SK-N-SH (cell line): ENCODE results near the gene SLC6A13. TPM values are rescaled to one million over a fixed set of nuclear protein-coding genes. Genes with fewer than 3 reads are reported as not detected.

Experiments
- CTCF ChIA-PET: fragments of 300-600, 350-600 bp; formaldehyde crosslinking; extraction: SDS; loops from one replicate; lab custom pipeline; 2021; lab: Yijun Ruan, JAX
- POLR2A ChIA-PET: fragments of 350-600 bp; sonication (Branson Sonifier 250); formaldehyde crosslinking; extraction: SDS; loops from one replicate; lab custom pipeline; 2020; ENCODE audit warnings: antibody characterized with exemption, inconsistent platforms; lab: Yijun Ruan, JAX
- DNase-seq: peaks from one replicate; pipeline ENCODE4 v3.0.0; 2012
- H2AFZ ChIP-seq: fragments of 200-600 bp; sonication (generic); 2 replicates; pipeline ENCODE4 v1.8.1; 2016; ENCODE audit warnings: antibody characterized with exemption, mild to moderate bottlenecking, low read depth
- H3F3A ChIP-seq: fragments of 200-600 bp; sonication (generic); replicated peaks from 2 replicates; pipeline ENCODE3; 2016; ENCODE audit warnings: antibody characterized with exemption, mild to moderate bottlenecking; ENCODE audit not compliant: insufficient read depth
- H3K27ac ChIP-seq, 2 experiments: fragments of 200-500 bp in 1 of 2; fragments of 200-600 bp in 1 of 2; sonication (Bioruptor generic) in 1 of 2; sonication (generic), shearing (Covaris generic) in 1 of 2; 2 replicates each; pipeline versions ENCODE4 v1.5.1 to v1.6.1; 2014 to 2016; ENCODE audit warnings: low read depth in 2 of 2, inconsistent platforms in 1 of 2, low read length in 1 of 2, mild to moderate bottlenecking in 1 of 2, mixed read lengths in 1 of 2
- H3K27me3 ChIP-seq: fragments of 200-600 bp; sonication (generic), shearing (Covaris generic); 2 replicates; pipeline ENCODE4 v1.6.1; 2016; ENCODE audit warnings: mixed run types; ENCODE audit not compliant: insufficient read depth
- H3K36me3 ChIP-seq, 2 experiments: fragments of 200-500 bp in 1 of 2; fragments of 200-600 bp in 1 of 2; sonication (Bioruptor generic) in 1 of 2; sonication (generic) in 1 of 2; replicated peaks in 1 of 2; 2 replicates each; pipeline versions ENCODE3 to v1.5.1; 2014 to 2016; ENCODE audit warnings: low read length in 1 of 2, mild to moderate bottlenecking in 1 of 2; ENCODE audit not compliant: insufficient read depth in 2 of 2, control insufficient read depth in 1 of 2
- H3K4me1 ChIP-seq, 2 experiments: fragments of 200-500 bp in 1 of 2; fragments of 200-600 bp in 1 of 2; sonication (Bioruptor generic) in 1 of 2; sonication (generic), shearing (Covaris generic) in 1 of 2; 2 replicates each; pipeline versions ENCODE4 v1.5.1 to v1.6.1; 2014 to 2016; ENCODE audit warnings: low read depth in 1 of 2, low read length in 1 of 2, mixed run types in 1 of 2; ENCODE audit not compliant: insufficient read depth in 2 of 2, control insufficient read depth in 1 of 2
- H3K4me2 ChIP-seq: fragments of 200-600 bp; sonication (generic), shearing (Covaris generic); 2 replicates; pipeline ENCODE4 v1.6.1; 2017; ENCODE audit warnings: mixed run types
- H3K4me3 ChIP-seq, 2 experiments: fragments of 200-500 bp in 1 of 2; fragments of 200-600 bp in 1 of 2; sonication (Bioruptor generic) in 1 of 2; sonication (generic), shearing (Covaris generic) in 1 of 2; 2 replicates each; pipeline versions ENCODE4 v1.5.1 to v1.8.1; 2014 to 2016; ENCODE audit warnings: low read depth in 2 of 2, inconsistent platforms in 1 of 2, low read length in 1 of 2, mild to moderate bottlenecking in 1 of 2, mixed read lengths in 1 of 2, moderate library complexity in 1 of 2
- H3K79me2 ChIP-seq: fragments of 200-600 bp; sonication (generic); 2 replicates; pipeline ENCODE4 v1.8.1; 2017; ENCODE audit warnings: mild to moderate bottlenecking; ENCODE audit not compliant: insufficient read depth
- H3K9ac ChIP-seq: fragments of 200-600 bp; sonication (generic); 2 replicates; pipeline ENCODE4 v1.6.1; 2017; ENCODE audit warnings: mixed run types
- H3K9me2 ChIP-seq: fragments of 200-600 bp; sonication (generic); 2 replicates; pipeline ENCODE4 v1.6.1; 2017; ENCODE audit warnings: mixed run types
- H3K9me3 ChIP-seq: fragments of 200-600 bp; sonication (generic); 2 replicates; pipeline ENCODE4 v1.6.1; 2017; ENCODE audit warnings: mixed run types, mild to moderate bottlenecking, moderate library complexity
- H4K20me1 ChIP-seq: fragments of 200-600 bp; sonication (generic); 2 replicates; pipeline ENCODE4 v1.6.1; 2017; ENCODE audit warnings: mild to moderate bottlenecking, mixed run types; ENCODE audit not compliant: insufficient read depth
- CHD2 ChIP-seq: fragments of 150-350 bp; IDR thresholded peaks from 2 replicates; pipeline ENCODE4 v1.6.1; 2018; ENCODE audit warnings: low read length; ENCODE audit not compliant: partially characterized antibody
- EP300 ChIP-seq, 2 experiments: IDR thresholded peaks; 2 replicates each; pipeline versions ENCODE4 v1.4.0 to v1.6.1; 2012; ENCODE audit warnings: borderline replicate concordance in 1 of 2, low read depth in 1 of 2, low read length in 1 of 2
- EZH2phosphoT487 ChIP-seq: fragments of 200-600 bp; sonication (generic); IDR thresholded peaks from 2 replicates; pipeline ENCODE4 v1.6.1; 2017; ENCODE audit warnings: low read depth, mixed run types, mild to moderate bottlenecking, antibody characterized with exemption, moderate library complexity, borderline replicate concordance
- FOXM1 ChIP-seq: IDR thresholded peaks from 2 replicates; pipeline ENCODE4 v1.4.0; 2012; ENCODE audit warnings: low read depth, mild to moderate bottlenecking
- GATA2 ChIP-seq: sonication (generic); formaldehyde crosslinking; IDR thresholded peaks from 2 replicates; pipeline ENCODE4 v1.5.0; 2020; ENCODE audit warnings: mild to moderate bottlenecking, missing genetic modification reagents
- MEF2A ChIP-seq: IDR thresholded peaks from 2 replicates; pipeline ENCODE4 v1.4.0; 2012; ENCODE audit warnings: low read depth, borderline replicate concordance
- NRF1 ChIP-seq: IDR thresholded peaks from 2 replicates; pipeline ENCODE4 v1.6.1; 2012; ENCODE audit warnings: low read depth, mild to moderate bottlenecking, low read length
- RFX5 ChIP-seq: IDR thresholded peaks from 2 replicates; pipeline ENCODE4 v1.6.1; 2012; ENCODE audit warnings: mild to moderate bottlenecking, improper control_type of control experiment, low read length
- RXRA ChIP-seq: IDR thresholded peaks from 2 replicates; pipeline ENCODE4 v1.4.0; 2012; ENCODE audit warnings: low read depth, mild to moderate bottlenecking, borderline replicate concordance
- SMC3 ChIP-seq: IDR thresholded peaks from 2 replicates; pipeline ENCODE4 v1.6.1; 2012; ENCODE audit warnings: low read depth, low read length, improper control_type of control experiment
- TAF1 ChIP-seq: IDR thresholded peaks from 2 replicates; pipeline ENCODE4 v1.6.1; 2012; ENCODE audit warnings: low read depth, mild to moderate bottlenecking, low read length, moderate library complexity, borderline replicate concordance
- YY1 ChIP-seq: IDR thresholded peaks from 2 replicates; pipeline ENCODE4 v1.4.0; 2012; ENCODE audit warnings: low read depth, mild to moderate bottlenecking
- WGBS: methylation state at CpG from one replicate; pipeline ENCODE4 v1.1.6; 2017; ENCODE audit warnings: low lambda C conversion rate; 5-methylcytosine and 5-hydroxymethylcytosine counted together
- polyA plus RNA-seq, 3 experiments: library from polyadenylated mRNA; depleted of rRNA; stranded (reverse); fragments of >200 nt; gene quantifications; 2 replicates each; pipeline ENCODE4 v1.2.3, GENCODE V29; 2012
- TF ChIP-seq, protein P1 (sequence below): IDR thresholded peaks from 2 replicates; pipeline ENCODE4 v1.4.0; 2012; ENCODE audit warnings: low read depth
- TF ChIP-seq, protein P2 (sequence below): IDR thresholded peaks from 2 replicates; pipeline ENCODE4 v1.4.0; 2012; ENCODE audit warnings: low read depth, borderline replicate concordance
- TF ChIP-seq, protein P3 (sequence below): IDR thresholded peaks from 2 replicates; pipeline ENCODE4 v1.6.1; 2012; ENCODE audit warnings: mild to moderate bottlenecking, low read depth, low read length, moderate library complexity
- TF ChIP-seq, protein P4 (sequence below): fragments of 150-350 bp; IDR thresholded peaks from 2 replicates; pipeline ENCODE4 v1.6.1; 2017; ENCODE audit warnings: antibody characterized with exemption, low read length, low read depth, borderline replicate concordance

The SLC6A13 gene
- polyA plus RNA-seq, 1 of the 3 experiments (the other 2 are of a cell fraction), result 0.05 TPM

DNA sequence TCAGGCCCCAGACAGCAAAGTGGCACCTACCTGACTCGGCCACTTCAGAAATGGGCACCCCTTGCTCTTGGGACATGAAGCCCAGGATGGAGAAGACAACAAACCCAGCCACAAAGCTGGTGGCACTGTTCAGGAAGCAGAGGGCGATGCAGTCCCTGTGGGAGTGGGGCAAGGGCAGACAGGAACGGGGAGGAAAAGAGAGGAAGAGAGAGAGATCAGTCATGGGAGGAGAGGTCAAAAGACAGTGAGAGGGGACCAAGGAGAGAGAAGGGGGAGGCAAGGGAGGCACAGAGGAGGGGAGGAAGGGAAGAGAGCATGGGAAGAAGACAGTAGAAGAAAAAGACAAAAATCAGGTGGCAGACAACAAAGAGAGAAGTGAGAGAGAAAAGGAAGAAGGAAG lies 65.3 kb downstream of the SLC6A13 start (continued):
- TF ChIP-seq EZH2phosphoT487, result no peak

DNA sequence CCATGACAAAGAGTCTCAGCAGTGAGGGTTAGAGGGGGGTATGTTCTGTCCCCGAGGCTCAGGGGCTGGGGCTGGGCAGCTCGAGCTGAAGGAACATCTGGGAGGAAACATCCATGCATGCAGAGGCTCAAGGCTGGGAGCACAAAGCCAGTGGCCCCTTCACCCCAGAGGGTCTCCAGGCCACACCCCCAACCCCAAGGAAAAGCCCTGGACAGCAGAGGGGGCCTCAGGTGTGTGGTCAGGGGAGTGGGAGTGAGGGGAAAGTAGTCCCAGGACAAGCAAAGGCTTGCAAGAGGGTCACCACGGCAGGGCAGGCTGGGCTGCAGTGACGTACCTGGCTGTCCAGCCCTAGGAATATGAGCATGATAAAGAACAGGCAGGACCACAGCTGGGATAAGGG lies 66.2 kb downstream of the SLC6A13 start:
- Histone ChIP-seq H3K9me3 (no peaks in the 10 kb centered on the region), H3K4me3 (no peak overlapping the region), H2AFZ (no peak overlapping the region), H3K9ac (no peak overlapping the region), H3K27me3 (peaks cover 8% of the 10 kb centered on the region), H3K4me2 (no peak overlapping the region), H4K20me1 (no peaks in the 10 kb centered on the region), H3F3A (peaks cover 5% of the 10 kb centered on the region), H3K79me2 (no peaks in the 10 kb centered on the region), H3K36me3 (no peaks in the 10 kb centered on the region), H3K27ac (no peak overlapping the region), H3K9me2 (no peaks in the 10 kb centered on the region), H3K4me1 (peaks cover 0 to 16% of the 10 kb centered on the region in 2 experiments; a peak in 2 of 4 replicates)
- CTCF ChIA-PET, result no interaction called here
- POLR2A ChIA-PET, result no interaction called here
- DNase-seq, result no peak
- TF ChIP-seq CHD2, result no peak
- no peak for TF ChIP-seq EP300 (IDR thresholded peaks at IDR 0.05; ENCODE audit: borderline replicate concordance in 1 of 2, low read depth in 1 of 2, low read length in 1 of 2)
- TF ChIP-seq GATA2 (CRISPR knock-in tag), result no peak
- no peak for TF ChIP-seq TAF1
- TF ChIP-seq, protein P1, sequence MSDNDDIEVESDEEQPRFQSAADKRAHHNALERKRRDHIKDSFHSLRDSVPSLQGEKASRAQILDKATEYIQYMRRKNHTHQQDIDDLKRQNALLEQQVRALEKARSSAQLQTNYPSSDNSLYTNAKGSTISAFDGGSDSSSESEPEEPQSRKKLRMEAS, result no peak
- no peak for TF ChIP-seq YY1
- TF ChIP-seq, protein P2, sequence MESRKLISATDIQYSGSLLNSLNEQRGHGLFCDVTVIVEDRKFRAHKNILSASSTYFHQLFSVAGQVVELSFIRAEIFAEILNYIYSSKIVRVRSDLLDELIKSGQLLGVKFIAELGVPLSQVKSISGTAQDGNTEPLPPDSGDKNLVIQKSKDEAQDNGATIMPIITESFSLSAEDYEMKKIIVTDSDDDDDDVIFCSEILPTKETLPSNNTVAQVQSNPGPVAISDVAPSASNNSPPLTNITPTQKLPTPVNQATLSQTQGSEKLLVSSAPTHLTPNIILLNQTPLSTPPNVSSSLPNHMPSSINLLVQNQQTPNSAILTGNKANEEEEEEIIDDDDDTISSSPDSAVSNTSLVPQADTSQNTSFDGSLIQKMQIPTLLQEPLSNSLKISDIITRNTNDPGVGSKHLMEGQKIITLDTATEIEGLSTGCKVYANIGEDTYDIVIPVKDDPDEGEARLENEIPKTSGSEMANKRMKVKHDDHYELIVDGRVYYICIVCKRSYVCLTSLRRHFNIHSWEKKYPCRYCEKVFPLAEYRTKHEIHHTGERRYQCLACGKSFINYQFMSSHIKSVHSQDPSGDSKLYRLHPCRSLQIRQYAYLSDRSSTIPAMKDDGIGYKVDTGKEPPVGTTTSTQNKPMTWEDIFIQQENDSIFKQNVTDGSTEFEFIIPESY, result no peak
- TF ChIP-seq, protein P3, sequence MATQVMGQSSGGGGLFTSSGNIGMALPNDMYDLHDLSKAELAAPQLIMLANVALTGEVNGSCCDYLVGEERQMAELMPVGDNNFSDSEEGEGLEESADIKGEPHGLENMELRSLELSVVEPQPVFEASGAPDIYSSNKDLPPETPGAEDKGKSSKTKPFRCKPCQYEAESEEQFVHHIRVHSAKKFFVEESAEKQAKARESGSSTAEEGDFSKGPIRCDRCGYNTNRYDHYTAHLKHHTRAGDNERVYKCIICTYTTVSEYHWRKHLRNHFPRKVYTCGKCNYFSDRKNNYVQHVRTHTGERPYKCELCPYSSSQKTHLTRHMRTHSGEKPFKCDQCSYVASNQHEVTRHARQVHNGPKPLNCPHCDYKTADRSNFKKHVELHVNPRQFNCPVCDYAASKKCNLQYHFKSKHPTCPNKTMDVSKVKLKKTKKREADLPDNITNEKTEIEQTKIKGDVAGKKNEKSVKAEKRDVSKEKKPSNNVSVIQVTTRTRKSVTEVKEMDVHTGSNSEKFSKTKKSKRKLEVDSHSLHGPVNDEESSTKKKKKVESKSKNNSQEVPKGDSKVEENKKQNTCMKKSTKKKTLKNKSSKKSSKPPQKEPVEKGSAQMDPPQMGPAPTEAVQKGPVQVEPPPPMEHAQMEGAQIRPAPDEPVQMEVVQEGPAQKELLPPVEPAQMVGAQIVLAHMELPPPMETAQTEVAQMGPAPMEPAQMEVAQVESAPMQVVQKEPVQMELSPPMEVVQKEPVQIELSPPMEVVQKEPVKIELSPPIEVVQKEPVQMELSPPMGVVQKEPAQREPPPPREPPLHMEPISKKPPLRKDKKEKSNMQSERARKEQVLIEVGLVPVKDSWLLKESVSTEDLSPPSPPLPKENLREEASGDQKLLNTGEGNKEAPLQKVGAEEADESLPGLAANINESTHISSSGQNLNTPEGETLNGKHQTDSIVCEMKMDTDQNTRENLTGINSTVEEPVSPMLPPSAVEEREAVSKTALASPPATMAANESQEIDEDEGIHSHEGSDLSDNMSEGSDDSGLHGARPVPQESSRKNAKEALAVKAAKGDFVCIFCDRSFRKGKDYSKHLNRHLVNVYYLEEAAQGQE, result no peak
- TF ChIP-seq, protein P4, sequence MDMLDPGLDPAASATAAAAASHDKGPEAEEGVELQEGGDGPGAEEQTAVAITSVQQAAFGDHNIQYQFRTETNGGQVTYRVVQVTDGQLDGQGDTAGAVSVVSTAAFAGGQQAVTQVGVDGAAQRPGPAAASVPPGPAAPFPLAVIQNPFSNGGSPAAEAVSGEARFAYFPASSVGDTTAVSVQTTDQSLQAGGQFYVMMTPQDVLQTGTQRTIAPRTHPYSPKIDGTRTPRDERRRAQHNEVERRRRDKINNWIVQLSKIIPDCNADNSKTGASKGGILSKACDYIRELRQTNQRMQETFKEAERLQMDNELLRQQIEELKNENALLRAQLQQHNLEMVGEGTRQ, result no peak
- no peak for TF ChIP-seq RXRA
- TF ChIP-seq SMC3, result no peak
- TF ChIP-seq NRF1, result no peak
- TF ChIP-seq RFX5, result no peak
- TF ChIP-seq FOXM1, result no peak
- TF ChIP-seq MEF2A, result no peak
- 23% methylated on average over 4 of the region's 4 CpGs for WGBS
